ENCODE results near the gene NSUN3.

The NSUN3 gene

GRCh38 chr3:94171954-94172353 lies 109.1 kb downstream of the NSUN3 start:
- no peak overlapping the region for H3K27ac ChIP-seq (ENCODE audit: low read depth, low read length)
- H3K4me1 ChIP-seq (ENCODE audit: insufficient read depth, low read length): no peaks in the 10 kb centered on the region
- H3K27me3 ChIP-seq (ENCODE audit: control insufficient read depth in 1 of 2, insufficient read depth in 2 of 2, low read length in 2 of 2): no peaks in the 10 kb centered on the region
- no peak overlapping the region for H3K9ac ChIP-seq (ENCODE audit: low read length)
- H3K9me3 ChIP-seq (ENCODE audit: low read length): no peaks in the 10 kb centered on the region
- no peak overlapping the region for H3K4me3 ChIP-seq (ENCODE audit: low read depth in 1 of 2, low read length in 2 of 2)
- H3K36me3 ChIP-seq (ENCODE audit: insufficient read depth, low read length): no peaks in the 10 kb centered on the region

GRCh38 chr3:94172695-94173310 lies 109.9 kb downstream of the NSUN3 start:
- Histone ChIP-seq H3K4me1 (ENCODE audit: insufficient read depth, low read length) (no peaks in the 10 kb centered on the region), H3K9ac (ENCODE audit: low read length) (no peak overlapping the region), H3K4me3 (ENCODE audit: low read depth in 1 of 2, low read length in 2 of 2) (no peak overlapping the region), H3K36me3 (ENCODE audit: insufficient read depth, low read length) (no peaks in the 10 kb centered on the region), H3K27me3 (ENCODE audit: control insufficient read depth in 1 of 2, insufficient read depth in 2 of 2, low read length in 2 of 2) (no peaks in the 10 kb centered on the region), H3K27ac (ENCODE audit: low read depth, low read length) (no peak overlapping the region), H3K9me3 (ENCODE audit: low read length) (no peaks in the 10 kb centered on the region)

DNA sequence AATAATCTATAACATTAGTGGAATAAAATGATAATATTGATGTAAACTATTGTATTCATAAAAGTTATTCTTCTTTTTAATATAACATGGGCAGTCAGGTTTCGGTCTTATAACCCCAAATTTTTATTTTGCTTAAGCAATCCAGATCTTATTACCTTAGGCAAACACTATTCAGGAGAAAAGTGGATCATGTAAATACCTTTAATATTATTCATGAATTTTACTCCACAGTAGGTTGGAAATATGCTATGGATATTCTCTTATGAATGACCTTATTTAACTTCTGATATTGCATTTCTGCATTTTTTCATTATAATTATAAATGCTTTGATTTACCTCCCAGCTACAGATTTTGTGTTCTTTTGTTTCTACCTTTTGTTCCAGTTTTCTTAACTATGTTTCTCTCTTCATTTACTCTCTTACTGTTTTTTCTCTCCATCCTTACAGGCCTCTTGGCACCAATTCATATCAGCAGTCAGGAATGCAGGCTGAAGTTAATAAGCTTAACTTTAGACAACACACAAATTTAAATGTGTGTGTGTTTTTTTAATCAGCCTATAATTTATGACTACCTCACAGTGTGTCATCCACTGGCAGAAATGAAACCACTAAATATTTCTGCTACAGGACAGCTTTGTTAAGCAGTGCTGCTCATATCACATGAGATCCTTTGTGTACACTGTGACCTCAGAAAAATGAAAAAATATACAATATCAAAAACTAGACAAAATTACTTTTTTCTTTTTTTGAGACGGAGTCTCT lies 111.0 kb downstream of the NSUN3 start:
- Histone ChIP-seq H3K4me1 (ENCODE audit: insufficient read depth, low read length) (no peaks in the 10 kb centered on the region), H3K36me3 (ENCODE audit: insufficient read depth, low read length) (no peaks in the 10 kb centered on the region), H3K27me3 (ENCODE audit: control insufficient read depth in 1 of 2, insufficient read depth in 2 of 2, low read length in 2 of 2) (no peaks in the 10 kb centered on the region), H3K9ac (ENCODE audit: low read length) (no peak overlapping the region), H3K27ac (ENCODE audit: low read depth, low read length) (no peak overlapping the region), H3K9me3 (ENCODE audit: low read length) (no peaks in the 10 kb centered on the region), H3K4me3 (ENCODE audit: low read depth in 1 of 2, low read length in 2 of 2) (no peak overlapping the region)

GRCh38 chr3:94175677-94176076 lies 112.8 kb downstream of the NSUN3 start:
- H3K4me3 ChIP-seq (ENCODE audit: low read depth in 1 of 2, low read length in 2 of 2): no peak overlapping the region
- no peaks in the 10 kb centered on the region for H3K36me3 ChIP-seq (ENCODE audit: insufficient read depth, low read length)
- H3K9ac ChIP-seq (ENCODE audit: low read length): no peak overlapping the region
- no peak overlapping the region for H3K27ac ChIP-seq (ENCODE audit: low read depth, low read length)
- no peaks in the 10 kb centered on the region for H3K27me3 ChIP-seq (ENCODE audit: control insufficient read depth in 1 of 2, insufficient read depth in 2 of 2, low read length in 2 of 2)
- no peaks in the 10 kb centered on the region for H3K9me3 ChIP-seq (ENCODE audit: low read length)
- H3K4me1 ChIP-seq (ENCODE audit: insufficient read depth, low read length): no peaks in the 10 kb centered on the region

GRCh38 chr3:94176988-94177745 lies 114.3 kb downstream of the NSUN3 start:
- H3K4me1 ChIP-seq (ENCODE audit: insufficient read depth, low read length): no peaks in the 10 kb centered on the region
- H3K27ac ChIP-seq (ENCODE audit: low read depth, low read length): no peak overlapping the region

More at GRCh38 chr3:94176988-94177745, 114.3 kb downstream of the NSUN3 start:
- H3K9me3 ChIP-seq (ENCODE audit: low read length): no peaks in the 10 kb centered on the region
- H3K27me3 ChIP-seq (ENCODE audit: control insufficient read depth in 1 of 2, insufficient read depth in 2 of 2, low read length in 2 of 2): no peaks in the 10 kb centered on the region
- no peak overlapping the region for H3K9ac ChIP-seq (ENCODE audit: low read length)
- no peak overlapping the region for H3K4me3 ChIP-seq (ENCODE audit: low read depth in 1 of 2, low read length in 2 of 2)
- H3K36me3 ChIP-seq (ENCODE audit: insufficient read depth, low read length): no peaks in the 10 kb centered on the region
